ENCODE data around the gene ACTL10.
A peak's percentile ranks its signal among the peaks of the same experiment; 100 is the strongest.

Gene ACTL10

DNA sequence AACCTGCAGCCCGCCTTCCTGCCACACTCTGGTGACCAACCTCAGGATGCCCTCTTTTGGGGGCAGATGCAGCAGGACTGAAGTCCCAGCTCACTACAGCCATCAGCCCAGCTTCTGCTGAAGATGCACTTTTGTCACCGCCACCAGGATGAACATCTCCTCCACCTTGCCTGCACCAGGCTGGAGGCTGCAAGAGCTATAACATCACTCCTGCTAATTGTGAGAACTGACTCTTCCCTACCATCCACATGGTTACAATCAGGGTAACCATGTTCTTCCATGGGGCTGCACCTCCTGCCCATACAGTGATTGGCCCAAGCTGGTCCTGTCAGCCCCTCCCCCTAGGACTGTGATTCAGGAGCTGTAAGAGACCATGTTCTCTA, 2.0 kb upstream of the ACTL10 start:
- DNase-seq, result peak; percentile 44

DNA sequence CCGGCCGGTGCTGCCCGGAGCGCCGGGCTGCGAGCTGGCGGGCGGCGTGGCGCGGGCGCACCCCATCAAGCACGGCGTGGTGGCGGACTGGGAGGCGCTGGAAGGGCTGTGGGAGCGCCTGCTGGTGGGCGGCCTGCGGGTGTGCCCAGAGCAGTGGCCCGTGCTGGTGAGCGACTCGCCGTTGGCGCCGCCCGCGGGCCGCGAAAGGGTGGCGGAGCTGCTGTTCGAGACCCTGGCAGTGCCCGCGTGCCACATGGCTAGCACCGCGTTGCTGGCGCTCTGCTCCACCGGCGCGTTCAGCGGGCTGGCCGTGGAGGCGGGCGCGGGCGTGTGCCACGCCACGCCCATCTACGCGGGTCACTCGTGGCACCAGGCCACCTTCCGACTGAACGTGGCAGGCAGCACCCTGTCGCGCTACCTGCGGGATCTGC, 517 bp downstream of the ACTL10 start:
- peak; percentile 64 for DNase-seq

DNA sequence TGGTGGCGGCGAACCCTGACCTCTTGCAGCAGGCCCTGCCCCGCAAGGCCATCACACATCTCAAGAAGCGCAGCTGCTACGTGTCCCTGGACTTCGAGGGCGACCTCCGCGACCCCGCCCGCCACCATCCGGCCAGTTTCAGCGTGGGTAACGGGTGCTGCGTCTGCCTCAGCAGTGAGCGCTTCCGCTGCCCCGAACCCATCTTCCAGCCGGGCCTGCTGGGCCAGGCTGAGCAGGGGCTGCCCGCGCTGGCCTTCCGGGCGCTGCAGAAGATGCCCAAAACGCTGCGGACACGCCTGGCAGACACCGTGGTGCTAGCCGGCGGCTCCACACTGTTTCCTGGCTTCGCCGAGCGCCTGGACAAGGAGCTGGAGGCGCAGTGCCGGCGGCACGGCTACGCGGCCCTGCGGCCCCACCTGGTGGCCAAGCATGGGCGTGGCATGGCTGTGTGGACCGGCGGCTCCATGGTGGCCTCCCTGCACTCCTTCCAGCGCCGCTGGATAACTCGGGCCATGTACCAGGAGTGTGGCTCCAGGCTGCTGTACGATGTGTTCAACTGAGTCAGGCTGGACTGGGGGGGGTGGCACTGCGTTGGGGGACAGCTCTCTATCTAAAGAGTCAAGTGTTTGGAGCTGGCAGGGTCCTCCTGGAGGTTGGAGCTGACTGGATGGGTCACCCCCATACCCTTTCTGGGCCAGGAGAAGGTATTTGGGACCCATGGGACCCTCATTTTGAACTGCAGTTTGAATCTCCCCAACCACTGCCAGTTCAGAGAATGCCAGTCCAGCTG, 1.1 kb downstream of the ACTL10 start:
- DNase-seq, result peak; percentile 86

DNA sequence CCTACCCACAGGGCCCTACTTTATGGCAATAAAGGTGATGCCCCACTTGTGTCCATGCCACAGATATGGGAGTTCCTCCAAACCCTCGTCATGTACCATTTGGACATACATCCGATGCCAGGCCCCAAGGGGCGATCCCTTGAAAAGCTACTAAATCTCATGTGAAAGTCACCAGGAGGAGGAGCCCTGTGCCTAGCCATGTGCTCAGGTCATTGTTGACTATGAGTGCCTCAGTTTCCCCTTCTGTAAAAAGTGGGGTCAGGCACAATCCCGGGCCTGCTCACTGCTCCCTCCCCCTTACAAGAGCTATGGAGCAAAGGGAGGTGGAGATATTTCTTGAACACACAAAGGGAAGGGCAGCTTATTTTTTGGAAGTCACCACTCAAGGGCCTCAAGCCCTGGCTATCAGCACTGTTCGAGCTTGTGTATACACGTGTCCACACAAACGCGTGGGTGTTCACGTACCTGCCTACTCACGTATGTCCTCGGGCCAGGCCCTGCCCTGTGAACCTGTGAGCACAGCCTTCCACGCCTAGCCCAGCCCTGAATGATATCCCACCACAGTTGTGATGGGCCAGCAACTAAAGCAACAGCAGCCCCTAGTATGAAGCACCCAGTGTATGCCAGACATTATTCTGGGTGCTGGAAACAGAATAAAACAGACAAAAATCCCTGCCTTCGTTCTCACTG, 1.9 kb downstream of the ACTL10 start:
- no peak for DNase-seq

DNA sequence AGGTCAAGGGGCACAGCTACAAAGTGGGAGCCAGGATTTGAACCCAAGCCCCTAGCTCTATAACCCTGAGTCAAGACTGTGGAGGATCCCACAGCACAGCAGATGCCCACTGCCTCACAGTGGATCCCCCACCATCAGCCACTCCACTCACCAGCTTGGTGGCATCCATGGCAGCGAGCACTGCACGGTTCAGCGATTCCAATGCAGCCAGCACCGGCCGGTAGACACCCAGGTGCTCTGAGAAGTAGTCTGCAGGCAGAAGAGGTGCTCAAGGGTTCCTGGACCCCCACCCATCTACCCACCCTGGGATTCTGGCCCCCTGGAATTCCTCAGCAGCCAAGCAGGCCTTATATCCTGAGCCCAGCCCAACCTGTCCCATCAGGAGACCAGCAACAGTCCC, 2.5 kb downstream of the ACTL10 start:
- no peak for DNase-seq

DNA sequence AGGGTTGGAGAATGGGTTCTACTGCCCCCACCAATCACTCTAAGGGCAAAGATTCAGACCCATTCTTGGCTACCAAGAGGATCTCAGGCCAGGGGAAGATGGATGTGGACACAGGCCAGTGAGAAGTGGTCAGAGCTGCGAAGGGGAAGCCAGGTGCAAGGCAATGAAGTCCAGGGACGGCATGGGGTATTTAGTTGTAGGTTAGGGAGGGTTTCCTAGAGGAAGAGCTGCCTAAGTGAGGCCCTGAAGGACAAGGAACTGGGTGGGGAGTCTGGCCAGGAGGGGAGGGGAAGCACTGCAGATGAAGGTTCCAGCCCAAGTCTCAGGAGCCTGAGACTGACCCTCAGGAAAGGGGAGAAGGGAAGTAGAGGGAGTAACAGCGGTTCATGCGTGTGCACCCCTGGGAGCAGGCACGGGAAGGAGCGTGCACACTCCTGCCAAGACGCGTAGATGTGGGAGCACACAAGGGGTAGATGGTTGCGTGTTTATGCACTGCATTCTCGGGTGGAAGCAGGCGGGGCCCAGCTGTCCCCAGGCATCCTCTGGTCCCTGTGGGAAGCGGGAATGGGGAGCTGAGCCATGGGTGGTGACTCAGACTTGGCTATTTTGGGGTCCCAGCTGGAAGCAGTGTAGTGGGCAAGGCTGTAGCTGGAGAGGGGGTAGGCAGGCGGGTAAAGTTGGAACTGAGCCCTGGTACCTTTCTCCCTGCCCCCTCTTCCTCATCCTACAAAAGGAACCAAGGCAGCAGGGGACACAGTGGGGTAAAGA, 3.3 kb downstream of the ACTL10 start:
- DNase-seq, result no peak

DNA sequence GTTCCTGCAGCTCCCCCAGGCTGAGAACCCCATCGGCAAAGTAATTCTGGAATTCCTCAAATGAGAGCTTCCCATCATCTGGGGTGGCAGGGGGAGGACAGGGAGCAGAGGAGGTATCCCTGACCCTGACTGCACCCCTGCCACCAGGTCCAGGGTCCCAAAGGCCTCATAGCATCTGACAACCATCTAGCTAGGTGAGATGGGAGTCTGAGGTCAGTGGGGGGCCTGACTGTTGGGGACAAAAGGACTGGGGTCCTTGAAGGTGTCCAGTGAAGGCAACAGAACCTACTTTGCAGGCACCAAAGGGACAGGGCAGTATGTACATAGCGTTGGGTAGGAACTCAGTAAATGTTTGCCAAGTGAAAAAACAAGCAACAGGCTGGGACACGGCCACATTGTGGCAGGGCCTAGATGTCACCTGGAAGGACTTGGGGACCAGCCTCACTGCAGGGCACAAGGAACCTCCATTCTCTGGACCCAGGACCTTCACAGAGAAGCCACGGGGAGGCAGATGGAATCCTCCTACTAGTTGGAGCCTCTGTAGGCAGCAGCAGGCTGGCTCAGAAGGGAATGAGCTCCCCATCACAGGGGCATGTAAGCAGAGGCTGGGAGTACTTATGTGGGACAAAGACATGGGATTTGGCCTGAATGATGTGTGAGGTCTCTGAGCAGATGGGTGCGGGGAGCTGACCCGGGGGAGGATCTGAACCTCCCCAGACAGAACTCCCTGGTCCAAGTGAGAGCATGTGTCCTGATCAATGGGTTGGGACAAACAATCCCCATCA, 4.2 kb downstream of the ACTL10 start:
- DNase-seq, result no peak

DNA sequence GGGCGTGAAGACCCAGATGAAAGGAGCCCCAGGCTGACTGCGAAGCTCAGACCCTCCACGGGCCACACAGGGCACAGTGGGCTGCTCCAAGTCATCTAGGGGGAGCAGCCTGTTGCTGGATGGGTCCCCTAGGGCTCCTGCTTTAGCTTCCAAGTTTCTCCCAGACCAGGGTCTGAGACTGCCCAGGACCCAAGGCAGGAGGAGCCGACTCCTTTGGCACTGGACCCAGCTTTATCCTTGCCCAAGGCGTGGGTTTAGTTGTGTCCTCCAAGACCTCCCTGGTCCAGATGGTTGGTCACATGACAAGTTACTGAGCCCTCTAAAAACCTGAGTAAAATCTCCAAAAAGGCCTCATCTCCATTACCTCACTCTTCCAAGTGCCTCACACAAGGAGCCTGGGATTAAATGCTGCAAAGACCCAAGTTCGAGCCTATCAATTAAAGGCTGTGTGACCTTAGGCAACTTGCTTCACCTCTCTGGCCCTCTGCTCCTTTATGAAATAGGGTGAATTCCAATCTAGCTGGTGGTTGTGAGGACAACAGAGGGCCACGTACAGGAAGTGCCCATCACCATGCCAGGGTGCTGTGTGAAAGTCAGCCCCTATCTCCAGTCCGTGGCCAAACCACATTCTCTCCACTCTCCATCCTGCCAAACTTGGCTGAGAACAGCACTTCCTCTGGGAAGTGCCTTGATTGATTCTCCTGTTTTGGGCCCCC, 5.0 kb downstream of the ACTL10 start:
- DNase-seq, result no peak

DNA sequence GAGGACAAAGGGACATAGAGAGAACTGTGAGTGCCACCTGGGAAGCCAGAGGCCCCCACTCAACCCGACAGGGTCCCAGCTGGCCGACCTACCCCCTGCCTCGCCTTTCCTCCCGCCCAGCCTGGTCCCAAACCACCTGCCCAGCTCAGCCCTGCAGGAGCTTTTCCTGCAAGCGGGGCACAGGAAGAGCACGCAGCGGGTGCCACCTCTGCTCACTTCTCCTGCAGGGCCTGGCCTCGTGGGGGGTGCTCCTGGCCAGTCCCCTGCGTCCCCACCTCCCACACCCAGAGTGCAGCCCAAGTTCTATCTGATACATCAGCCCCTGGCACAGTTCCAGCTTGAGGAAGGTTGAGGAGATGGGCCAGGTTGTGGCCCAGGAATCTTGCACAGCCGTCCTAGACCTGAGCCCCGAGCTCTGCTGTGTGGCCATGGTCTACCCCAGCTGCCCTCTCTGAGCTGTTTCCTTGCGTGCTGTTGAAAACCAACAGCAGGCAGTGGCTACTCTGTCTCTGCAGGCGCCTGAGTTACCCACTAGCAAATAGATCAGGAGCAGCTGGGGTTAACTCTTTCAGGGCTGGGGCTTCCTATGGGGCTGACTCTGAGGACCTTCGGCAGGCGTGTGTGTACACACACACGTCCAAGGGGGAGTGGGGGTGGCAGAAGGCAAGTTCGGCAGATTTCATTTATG, 5.8 kb downstream of the ACTL10 start:
- DNase-seq, result no peak

DNA sequence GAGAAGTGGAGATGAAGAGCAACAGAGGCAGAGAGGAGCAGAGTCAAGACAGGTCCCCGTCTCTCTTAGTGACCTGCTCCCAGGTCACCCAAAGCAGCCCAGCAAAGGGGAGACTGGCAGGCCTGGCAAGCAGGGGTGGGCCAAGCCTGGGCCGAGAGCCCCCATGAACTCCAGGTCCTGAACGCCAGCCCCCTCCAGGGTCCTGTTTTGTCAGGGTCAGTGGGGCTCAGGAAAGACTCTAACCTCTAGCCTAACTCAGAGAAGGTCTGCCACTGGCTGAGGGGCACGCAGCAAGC, 6.3 kb downstream of the ACTL10 start:
- no peak for DNase-seq

DNA sequence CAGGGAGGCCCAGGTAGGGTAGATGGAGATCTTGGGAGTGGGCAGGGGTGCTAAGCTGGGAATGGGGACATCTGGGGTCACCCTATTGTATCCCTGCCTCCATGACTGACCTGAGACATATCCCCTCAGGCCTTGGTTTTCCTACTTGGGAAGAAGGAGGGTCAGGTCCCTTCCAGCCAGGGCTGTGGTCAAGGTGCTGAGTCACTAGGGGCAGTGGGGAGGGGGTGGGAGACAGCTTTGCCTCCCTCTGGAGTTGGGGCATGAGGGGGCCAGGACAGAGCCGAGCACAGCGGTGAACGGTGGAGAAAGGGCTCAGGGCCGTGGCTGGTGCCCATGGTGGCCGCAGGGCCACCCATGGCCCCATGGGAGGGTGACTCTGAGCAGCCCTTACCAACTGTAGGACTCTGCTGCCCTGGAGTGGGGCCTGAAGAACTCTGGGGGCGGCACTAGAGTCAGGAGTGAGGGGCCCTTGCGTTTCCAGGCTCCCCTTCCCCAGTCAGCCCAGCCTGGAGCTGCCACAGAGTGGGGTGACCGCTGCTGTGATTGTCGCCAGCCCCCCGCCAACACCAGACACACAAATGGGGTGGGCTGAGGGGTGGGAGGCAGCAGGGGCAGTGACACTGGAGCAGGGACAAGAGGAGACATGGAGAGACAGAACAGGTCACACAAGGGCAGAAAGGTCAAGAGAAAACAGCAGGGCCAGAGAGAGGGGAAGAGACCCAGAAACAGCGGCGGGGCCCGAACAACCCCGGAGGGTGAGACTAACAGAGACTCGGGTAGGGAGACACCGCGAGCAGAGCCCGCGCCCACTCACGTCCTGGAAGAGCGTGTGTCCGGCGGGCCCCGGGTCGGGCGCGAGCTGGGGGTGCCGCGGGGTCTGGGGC, 6.9 kb downstream of the ACTL10 start:
- peak; percentile 44 for DNase-seq

DNA sequence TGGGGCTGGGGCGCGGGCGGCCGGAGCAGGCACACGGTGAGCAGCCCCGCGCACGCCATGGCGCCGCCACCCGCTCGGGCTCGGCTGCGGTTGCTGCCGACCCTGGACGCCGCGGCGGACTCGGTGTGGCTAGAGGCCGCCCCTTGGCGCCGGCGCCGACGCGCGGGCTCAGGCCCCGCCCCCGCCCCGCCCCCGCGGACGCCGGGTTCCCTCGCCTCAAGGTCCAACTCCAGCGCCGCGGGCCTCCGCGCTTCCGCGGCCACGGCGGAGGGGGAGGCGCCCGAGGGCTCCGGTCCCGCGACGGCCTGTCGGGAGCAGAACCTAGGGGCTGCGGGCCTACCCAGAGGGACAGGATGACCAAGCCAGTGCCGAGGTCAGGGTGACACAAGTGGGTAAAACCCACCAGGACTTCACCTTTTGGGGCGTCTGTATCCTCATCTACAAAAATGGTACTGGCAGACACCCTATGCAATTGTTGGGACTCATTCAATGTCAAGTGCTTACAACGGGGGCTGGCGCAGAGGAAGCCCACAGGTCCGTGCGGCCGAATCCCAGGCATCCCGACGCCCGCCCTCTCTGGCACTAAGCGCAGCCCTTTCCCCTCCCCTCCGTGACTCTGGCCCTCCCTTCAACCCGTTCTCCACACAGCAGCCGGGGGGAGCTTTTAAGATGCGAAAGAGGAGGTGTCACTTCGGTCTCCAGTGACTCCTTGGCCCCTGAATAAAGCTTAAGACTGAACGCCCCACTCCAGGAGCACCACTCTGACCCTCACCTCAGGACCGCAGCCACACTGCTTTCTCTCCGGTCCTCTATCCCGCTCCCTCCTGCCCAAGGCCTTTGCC, 7.8 kb downstream of the ACTL10 start, which contains the start of gene NECAB3:
NECAB3 (minus strand) TSS at position 135 of the 842 bp plus-strand sequence; CDS start at position 59, 76 bp downstream.
- peak; percentile 63 for DNase-seq

DNA sequence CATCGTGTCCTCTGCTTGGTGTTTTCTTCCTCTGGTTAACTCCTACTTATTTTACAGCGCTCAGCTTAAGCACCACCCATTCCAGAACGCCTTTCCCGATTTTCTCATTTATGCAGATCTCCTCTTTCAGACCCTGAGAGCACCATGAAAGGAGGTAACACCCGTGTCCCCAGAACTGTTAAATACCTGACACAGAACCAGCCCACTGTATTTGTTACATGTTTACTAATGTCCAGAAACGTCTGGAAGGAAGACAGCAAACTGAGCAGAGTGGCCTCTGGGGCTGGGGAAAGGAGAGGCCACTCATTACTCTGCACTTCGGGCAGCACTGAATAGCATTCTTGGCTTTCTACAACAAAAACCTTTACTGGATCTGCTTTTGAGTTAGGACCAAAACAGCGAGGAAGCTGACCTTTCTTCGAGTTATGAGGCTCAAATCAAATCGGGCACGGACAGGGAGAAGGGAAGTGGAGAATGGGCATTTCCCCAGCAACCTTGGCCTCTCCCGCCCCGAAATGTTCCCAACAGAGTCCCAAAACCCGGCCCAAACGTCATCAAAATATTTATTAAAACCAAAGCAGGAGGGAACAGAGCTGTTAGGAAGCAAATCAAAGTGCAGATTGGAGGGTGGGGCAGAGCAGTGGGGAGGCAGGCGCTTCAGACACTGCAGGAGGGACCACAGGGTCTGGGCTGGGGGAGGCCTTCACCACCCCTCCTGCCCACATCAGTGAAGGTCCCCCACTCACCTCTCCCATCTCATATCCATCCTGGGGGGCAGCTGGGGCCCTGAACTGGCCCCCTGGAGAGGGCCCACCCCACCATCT, 8.6 kb downstream of the ACTL10 start:
- no peak for DNase-seq

DNA sequence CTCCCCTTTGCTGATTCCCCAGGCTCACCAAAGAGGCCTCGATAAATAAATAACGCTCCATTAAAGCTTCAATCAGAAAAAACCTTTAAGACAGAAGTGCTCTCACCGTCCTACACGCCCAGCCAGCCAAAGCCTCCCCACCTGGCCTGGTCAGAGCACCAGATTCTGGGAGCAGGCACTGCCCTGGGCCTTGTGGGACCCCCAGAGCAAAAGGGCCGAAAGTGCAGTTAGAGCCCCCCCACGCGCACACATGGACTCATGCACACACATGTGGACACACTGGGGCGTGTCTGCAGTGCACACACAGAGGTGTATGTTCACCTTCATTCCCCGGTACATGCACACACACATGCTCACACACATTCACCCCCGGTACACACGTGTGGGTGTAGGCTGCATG, 9.4 kb downstream of the ACTL10 start:
- no peak for DNase-seq

DNA sequence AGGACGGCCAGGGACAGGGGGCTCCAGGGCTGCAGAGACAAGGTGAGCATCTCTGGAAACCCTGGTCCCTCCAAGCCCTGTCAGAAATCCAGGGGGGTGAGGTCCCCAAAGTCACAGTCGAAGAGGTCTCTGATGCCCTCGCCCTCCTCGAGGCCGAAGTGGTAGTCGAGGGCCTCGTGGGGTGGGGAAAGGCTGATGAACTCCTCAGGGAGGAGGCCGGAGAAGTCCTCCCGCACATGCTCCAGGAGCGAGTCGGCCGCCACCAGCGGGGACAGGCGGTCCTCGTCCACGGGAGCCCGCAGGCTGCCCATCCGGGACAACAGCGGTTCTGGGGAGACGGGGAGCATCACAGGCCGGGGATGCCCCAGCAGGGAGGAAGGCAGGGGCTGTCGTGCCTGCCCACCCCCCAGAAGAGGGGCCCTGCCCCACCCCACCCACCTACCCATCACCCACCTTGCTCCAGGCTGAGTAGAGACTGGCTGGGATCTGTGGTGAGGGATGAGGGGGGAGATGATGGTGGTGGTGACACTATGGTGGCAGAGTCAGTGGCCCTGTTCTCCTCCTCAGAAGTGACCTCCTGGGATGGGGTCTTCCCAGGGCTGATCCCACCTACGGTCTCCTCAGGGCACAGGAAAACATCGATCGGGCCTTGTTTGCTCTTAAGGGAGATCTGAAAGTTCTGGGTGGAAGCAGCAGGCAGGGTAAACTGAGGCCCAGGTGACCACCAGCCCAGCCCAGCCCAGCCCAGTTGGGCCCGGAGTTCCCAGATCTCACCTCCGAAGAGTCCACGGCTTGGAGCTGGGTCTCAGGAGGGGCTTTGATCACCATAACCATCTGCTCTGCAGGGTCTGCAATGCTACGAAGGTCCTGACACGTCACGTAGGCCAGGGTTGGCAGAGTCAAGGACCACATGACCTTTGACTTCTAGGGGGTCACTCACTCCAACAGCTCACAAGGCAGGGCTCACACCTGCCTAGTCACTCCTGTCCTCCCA, 10.2 kb downstream of the ACTL10 start:
- DNase-seq, result no peak

DNA sequence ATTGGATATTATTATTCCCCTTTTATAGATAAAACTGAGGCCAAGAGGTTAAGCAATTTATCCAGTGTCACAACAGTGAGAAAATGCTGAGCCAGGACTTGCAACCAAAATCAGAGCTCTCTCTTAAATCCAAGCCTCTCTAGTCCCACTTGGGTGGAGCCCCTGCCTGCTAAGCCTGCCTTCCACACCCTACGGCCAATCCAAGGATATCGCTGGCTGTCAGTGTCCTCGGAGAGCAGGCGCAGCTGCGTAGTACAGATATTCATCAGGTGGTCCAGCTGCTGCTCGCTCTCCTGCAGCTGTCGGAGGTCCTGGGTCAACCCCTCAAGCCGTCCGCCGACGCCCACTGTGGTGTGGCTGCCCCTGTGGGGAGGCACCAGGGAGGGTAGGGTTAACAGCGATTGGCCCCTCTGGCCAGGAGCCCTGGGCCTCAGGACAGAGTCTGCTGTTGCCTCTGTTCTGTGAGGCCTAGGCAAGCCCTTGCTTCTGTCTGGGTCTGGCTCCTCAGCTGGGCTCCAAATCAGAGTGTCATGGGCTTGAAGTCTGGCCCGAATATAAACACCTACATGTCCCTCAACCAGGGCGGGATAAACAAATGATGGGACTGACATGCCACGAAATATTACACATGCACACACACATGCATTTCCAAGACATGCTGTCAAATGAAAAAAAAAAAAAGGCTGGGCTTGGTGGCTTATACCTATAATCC, 11.4 kb downstream of the ACTL10 start:
- DNase-seq, result no peak

Data from activated CD4-positive, alpha-beta T cell treated with anti-CD3 and anti-CD28 coated beads for 48 hours (primary cell).